MM.1S (cell line): Measurements from ENCODE around the gene SPINT2.

Experiments
- DNase-seq: peaks from one replicate; pipeline ENCODE4 v3.0.0-alpha.2; 2015
- H2AFZ ChIP-seq: fragments of 300-600 bp; sonication (generic); 2 replicates; pipeline ENCODE4 v1.6.0; 2016; ENCODE audit warnings: antibody characterized with exemption, low read length
- H3F3A ChIP-seq: fragments of 300-600 bp; sonication (generic); 2 replicates; pipeline ENCODE4 v1.6.1; 2016; ENCODE audit warnings: mild to moderate bottlenecking, antibody characterized with exemption, low read length, moderate library complexity, mixed read lengths; ENCODE audit not compliant: insufficient read depth
- H3K27ac ChIP-seq: fragments of 300-600 bp; sonication (generic); 2 replicates; pipeline ENCODE4 v1.5.1; 2016; ENCODE audit warnings: mild to moderate bottlenecking, low read length
- H3K27me3 ChIP-seq: fragments of 300-600 bp; sonication (generic); replicated peaks from 2 replicates; pipeline ENCODE4 v1.6.0; 2016; ENCODE audit warnings: low read length; ENCODE audit not compliant: insufficient read depth
- H3K36me3 ChIP-seq: fragments of 300-600 bp; sonication (generic); replicated peaks from 2 replicates; pipeline ENCODE4 v1.6.1; 2016; ENCODE audit warnings: mild to moderate bottlenecking, low read length, mixed read lengths; ENCODE audit not compliant: insufficient read depth
- H3K4me1 ChIP-seq: fragments of 300-600 bp; sonication (generic); 2 replicates; pipeline ENCODE4 v1.6.1; 2016; ENCODE audit warnings: low read length, mixed read lengths
- H3K4me2 ChIP-seq: fragments of 300-600 bp; sonication (generic); 2 replicates; pipeline ENCODE4 v1.6.0; 2016; ENCODE audit warnings: low read depth, low read length
- H3K4me3 ChIP-seq: fragments of 300-600 bp; sonication (generic); 2 replicates; pipeline ENCODE4 v1.5.1; 2016; ENCODE audit warnings: low read length, mixed read lengths
- H3K79me2 ChIP-seq: fragments of 300-600 bp; sonication (generic); 2 replicates; pipeline ENCODE4 v1.6.1; 2016; ENCODE audit warnings: mixed run types, low read length, mixed read lengths
- H3K9ac ChIP-seq: fragments of 300-600 bp; sonication (generic); 2 replicates; pipeline ENCODE4 v1.6.1; 2016; ENCODE audit warnings: low read length, mixed read lengths
- H3K9me2 ChIP-seq: fragments of 300-600 bp; sonication (generic); replicated peaks from 2 replicates; pipeline ENCODE4 v1.6.1; 2016; ENCODE audit warnings: mild to moderate bottlenecking, low read length, mixed read lengths; ENCODE audit not compliant: insufficient read depth
- H3K9me3 ChIP-seq: fragments of 300-600 bp; sonication (generic); replicated peaks from 2 replicates; pipeline ENCODE4 v1.6.1; 2016; ENCODE audit warnings: mild to moderate bottlenecking, low read length, mixed read lengths; ENCODE audit not compliant: insufficient read depth
- H4K20me1 ChIP-seq: fragments of 300-600 bp; sonication (generic); 2 replicates; pipeline ENCODE4 v1.6.1; 2016; ENCODE audit warnings: mild to moderate bottlenecking, low read length, moderate library complexity, mixed read lengths; ENCODE audit not compliant: insufficient read depth
- CTCF ChIP-seq: fragments of 300-600 bp; sonication (generic); IDR thresholded peaks from 2 replicates; pipeline ENCODE4 v1.5.1; 2016; ENCODE audit warnings: antibody characterized with exemption, low read length, mixed read lengths
- EZH2 ChIP-seq: fragments of 300-600 bp; sonication (generic); optimal IDR thresholded peaks from 2 replicates; pipeline ENCODE3; 2017; ENCODE audit warnings: low read depth, mild to moderate bottlenecking, antibody characterized with exemption, low read length, mixed read lengths
- EZH2phosphoT487 ChIP-seq: fragments of 300-600 bp; sonication (generic); IDR thresholded peaks from 2 replicates; pipeline ENCODE4 v1.6.1; 2018; ENCODE audit warnings: antibody characterized with exemption, low read length

SPINT2 gene

GRCh38 chr19:38266981-38267597 lies 2.7 kb downstream of the SPINT2 start:
- H3K36me3 ChIP-seq, result no peaks in the 10 kb centered on the region
- H3K4me3 ChIP-seq, result no peak overlapping the region
- no peaks in the 10 kb centered on the region for H3K9me2 ChIP-seq
- DNase-seq, result no peak
- H3K27ac ChIP-seq, result no peak overlapping the region
- H2AFZ ChIP-seq, result no peak overlapping the region
- no peaks in the 10 kb centered on the region for H3K79me2 ChIP-seq
- H4K20me1 ChIP-seq, result no peaks in the 10 kb centered on the region
- TF ChIP-seq CTCF, result no peak
- no peak for TF ChIP-seq EZH2phosphoT487
- TF ChIP-seq EZH2, result no peak
- H3K4me2 ChIP-seq, result no peak overlapping the region
- no peak overlapping the region for H3K9ac ChIP-seq
- no peaks in the 10 kb centered on the region for H3F3A ChIP-seq
- H3K9me3 ChIP-seq, result no peaks in the 10 kb centered on the region
- 0 out of 2 replicates have a peak, but pooled peaks cover 2% of the 10 kb centered on the region for H3K4me1 ChIP-seq
- no peaks in the 10 kb centered on the region for H3K27me3 ChIP-seq

DNA sequence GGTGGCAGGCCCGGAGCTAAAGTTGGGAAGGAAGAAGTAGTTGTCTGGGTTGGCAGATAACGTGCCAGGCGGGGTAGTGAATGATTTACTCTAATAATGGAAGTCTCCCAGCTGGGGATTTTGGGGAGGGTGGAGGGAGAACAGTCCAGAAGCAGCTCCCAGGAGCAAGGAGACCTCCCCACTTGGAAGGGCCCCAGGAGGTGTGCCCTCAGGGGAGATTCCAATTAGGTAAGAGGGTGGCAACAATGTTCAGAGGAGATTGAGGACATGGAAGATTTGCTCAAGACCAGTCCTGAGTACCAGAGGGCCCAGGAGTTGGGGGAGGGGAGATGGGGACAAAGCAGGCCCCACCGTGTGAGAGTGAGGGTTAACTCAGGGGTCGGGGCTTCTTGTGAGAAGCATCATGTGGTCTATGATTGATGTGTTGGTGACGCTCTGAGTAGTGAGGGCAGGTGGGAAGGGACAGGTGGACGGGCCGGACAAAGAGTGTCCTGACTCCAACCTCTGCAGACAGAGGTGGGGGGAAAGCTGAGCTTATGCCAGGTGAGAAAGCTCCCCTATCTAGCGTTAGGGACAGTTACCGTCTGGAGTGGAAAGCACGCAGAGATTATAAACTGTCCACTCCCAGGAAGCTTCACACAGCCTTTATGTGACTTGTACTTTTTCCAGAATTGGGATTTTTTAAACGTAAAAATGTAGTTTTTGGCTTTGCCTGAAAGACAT lies 3.5 kb downstream of the SPINT2 start:
- Histone ChIP-seq H3K27me3 (no peaks in the 10 kb centered on the region), H3K4me3 (no peak overlapping the region), H3K36me3 (no peaks in the 10 kb centered on the region), H3K4me2 (no peak overlapping the region), H3K4me1 (0 out of 2 replicates have a peak, but pooled peaks cover 2% of the 10 kb centered on the region), H3K9me3 (no peaks in the 10 kb centered on the region), H4K20me1 (no peaks in the 10 kb centered on the region), H3K79me2 (no peaks in the 10 kb centered on the region), H3K9ac (no peak overlapping the region), H2AFZ (no peak overlapping the region), H3K27ac (no peak overlapping the region), H3K9me2 (no peaks in the 10 kb centered on the region), H3F3A (no peaks in the 10 kb centered on the region)
- DNase-seq, result no peak
- TF ChIP-seq EZH2 (no peak), EZH2phosphoT487 (no peak), CTCF (no peak)

- no peak overlapping the region for H3K27ac ChIP-seq
- no peak for DNase-seq
- no peak overlapping the region for H3K9ac ChIP-seq
- no peaks in the 10 kb centered on the region for H3K9me2 ChIP-seq
- no peaks in the 10 kb centered on the region for H3K9me3 ChIP-seq
- no peaks in the 10 kb centered on the region for H3F3A ChIP-seq
- H3K79me2 ChIP-seq, result no peaks in the 10 kb centered on the region
- no peak overlapping the region for H3K4me3 ChIP-seq
- no peak for TF ChIP-seq CTCF
- no peaks in the 10 kb centered on the region for H3K27me3 ChIP-seq
- no peak overlapping the region for H3K4me2 ChIP-seq
- H2AFZ ChIP-seq, result no peak overlapping the region
- H3K36me3 ChIP-seq, result no peaks in the 10 kb centered on the region
- H4K20me1 ChIP-seq, result no peaks in the 10 kb centered on the region
- H3K4me1 ChIP-seq, result 0 out of 2 replicates have a peak, but pooled peaks cover 2% of the 10 kb centered on the region
These were observed 4.2 kb downstream of the SPINT2 start for GRCh38 chr19:38268539-38268938.
